ENCODE data around the gene AGAP1. TPM values are rescaled to one million over a fixed set of nuclear protein-coding genes. Genes with fewer than 3 reads are reported as not detected.

AGAP1 gene
- total RNA-seq, 2 experiments from 2014 or later, result 1.8 to 2.0 TPM

DNA sequence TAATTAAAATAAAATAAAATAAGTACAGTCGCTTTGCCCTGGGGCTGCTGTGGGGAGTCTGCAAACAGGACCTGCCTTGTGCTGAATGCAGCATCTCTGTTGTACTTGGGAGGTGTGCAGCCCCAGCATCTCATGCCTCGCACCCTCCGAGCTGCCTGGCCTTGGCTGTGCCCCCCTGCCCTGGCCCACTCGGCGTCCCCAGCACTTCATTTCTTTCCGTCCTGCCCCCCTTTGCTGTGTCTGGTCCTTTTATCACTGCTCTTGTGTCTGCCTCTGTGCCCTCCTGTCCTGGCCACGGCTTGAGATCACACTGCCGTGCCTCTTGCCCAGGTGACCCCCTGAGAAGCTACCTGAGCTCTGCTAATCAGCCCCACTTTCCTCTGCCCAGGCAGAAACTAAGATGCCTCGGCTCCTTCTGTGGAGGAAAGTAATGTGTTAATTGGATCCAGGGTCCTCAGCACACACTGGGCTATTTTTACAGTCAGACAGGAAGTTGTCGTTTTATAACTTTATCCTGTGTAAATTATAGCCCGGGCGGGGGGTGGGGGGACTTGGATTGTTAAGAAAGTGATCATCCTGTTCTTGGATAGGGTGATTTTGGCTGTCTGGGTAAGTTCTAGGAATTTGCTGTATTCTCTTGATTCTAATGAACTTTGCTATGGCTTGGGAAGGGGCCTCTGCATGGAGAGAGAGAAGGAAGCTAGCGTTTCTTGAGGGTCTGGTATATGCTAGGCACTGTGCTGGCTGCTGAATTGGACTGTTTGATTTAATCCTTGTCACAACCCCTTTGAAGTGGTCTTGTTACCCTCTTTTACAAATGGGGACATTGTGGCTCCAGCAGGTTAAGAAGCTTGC, 69.4 kb downstream of the AGAP1 start:
- ChIA-PET CTCF (no interaction called here), POLR2A (no interaction called here)
- no peak for DNase-seq
- no peaks in the 10 kb centered on the region for H3K36me3 Mint-ChIP-seq
- H3K4me1 Mint-ChIP-seq (ENCODE audit: low read depth), result no peaks in the 10 kb centered on the region
- H3K27ac Mint-ChIP-seq, result no peak overlapping the region
- H3K4me3 Mint-ChIP-seq, result no peak overlapping the region
- peaks cover under 1% of the 10 kb centered on the region for H3K9me3 Mint-ChIP-seq
- intact Hi-C loops (cut with micrococcal nuclease), result no loop called here
- peaks cover 29% of the 10 kb centered on the region for H3K27me3 Mint-ChIP-seq

DNA sequence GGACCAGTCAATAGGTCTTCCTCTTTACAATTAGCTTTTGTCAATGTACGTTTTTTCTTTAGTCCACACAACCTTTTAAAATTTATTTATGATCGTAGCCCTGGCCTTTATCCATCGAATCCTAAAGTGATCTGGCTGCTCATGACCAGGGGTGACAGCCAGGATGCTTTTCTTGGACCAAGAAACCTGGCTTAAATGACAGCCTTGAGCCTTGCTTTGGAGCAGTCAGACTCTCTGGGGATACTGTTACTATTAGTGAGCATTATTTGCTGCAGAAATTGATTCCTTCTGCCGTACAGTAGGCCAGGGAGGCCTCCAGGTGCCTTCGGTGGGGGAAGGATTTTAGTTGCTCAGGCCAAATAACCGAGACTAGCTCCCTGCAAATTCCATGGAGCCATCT, 70.2 kb downstream of the AGAP1 start:
- no peaks in the 10 kb centered on the region for H3K4me1 Mint-ChIP-seq (ENCODE audit: low read depth)
- no peak for DNase-seq
- H3K27ac Mint-ChIP-seq, result no peak overlapping the region
- H3K27me3 Mint-ChIP-seq, result peaks cover 27% of the 10 kb centered on the region
- H3K4me3 Mint-ChIP-seq, result no peak overlapping the region
- POLR2A ChIA-PET, result no interaction called here
- intact Hi-C loops (cut with micrococcal nuclease), result no loop called here
- no peaks in the 10 kb centered on the region for H3K36me3 Mint-ChIP-seq
- H3K9me3 Mint-ChIP-seq, result peaks cover 4% of the 10 kb centered on the region
- CTCF ChIA-PET, result no interaction called here

GRCh38 chr2:235564884-235565530, 71.2 kb downstream of the AGAP1 start:
- ChIA-PET POLR2A (no interaction called here), CTCF (no interaction called here)
- Mint-ChIP-seq H3K36me3 (no peaks in the 10 kb centered on the region), H3K27me3 (peaks cover 27% of the 10 kb centered on the region), H3K9me3 (peaks cover 4% of the 10 kb centered on the region), H3K4me3 (no peak overlapping the region), H3K27ac (no peak overlapping the region), H3K4me1 (ENCODE audit: low read depth) (no peaks in the 10 kb centered on the region)
- DNase-seq, result no peak
- intact Hi-C loops (cut with micrococcal nuclease), result no loop called here

DNA sequence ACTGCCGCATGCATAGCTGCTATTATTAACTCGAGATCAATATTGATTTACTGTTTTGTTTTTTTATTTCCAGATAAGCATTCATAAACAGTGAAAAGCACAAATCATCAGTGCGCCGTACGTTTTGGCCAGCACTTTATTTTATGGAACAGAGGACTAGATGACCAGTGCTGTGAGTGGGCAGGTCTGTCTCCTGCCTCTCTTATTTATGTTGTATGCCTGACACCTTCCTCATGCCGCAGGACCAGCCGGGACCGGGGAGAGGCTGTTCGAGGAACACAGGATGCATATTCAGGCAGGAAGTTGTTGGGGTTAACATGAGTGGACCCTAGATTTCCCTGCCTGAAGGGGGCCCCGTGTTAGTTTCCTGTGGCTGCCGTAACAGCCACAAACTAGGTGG, 72.6 kb downstream of the AGAP1 start:
- no peak overlapping the region for H3K27ac Mint-ChIP-seq
- peaks cover 26% of the 10 kb centered on the region for H3K27me3 Mint-ChIP-seq
- no peaks in the 10 kb centered on the region for H3K4me1 Mint-ChIP-seq (ENCODE audit: low read depth)
- peaks cover 4% of the 10 kb centered on the region for H3K9me3 Mint-ChIP-seq
- intact Hi-C loops (cut with micrococcal nuclease), result no loop called here
- DNase-seq, result no peak
- ChIA-PET CTCF (no interaction called here), POLR2A (no interaction called here)
- no peaks in the 10 kb centered on the region for H3K36me3 Mint-ChIP-seq
- no peak overlapping the region for H3K4me3 Mint-ChIP-seq

DNA sequence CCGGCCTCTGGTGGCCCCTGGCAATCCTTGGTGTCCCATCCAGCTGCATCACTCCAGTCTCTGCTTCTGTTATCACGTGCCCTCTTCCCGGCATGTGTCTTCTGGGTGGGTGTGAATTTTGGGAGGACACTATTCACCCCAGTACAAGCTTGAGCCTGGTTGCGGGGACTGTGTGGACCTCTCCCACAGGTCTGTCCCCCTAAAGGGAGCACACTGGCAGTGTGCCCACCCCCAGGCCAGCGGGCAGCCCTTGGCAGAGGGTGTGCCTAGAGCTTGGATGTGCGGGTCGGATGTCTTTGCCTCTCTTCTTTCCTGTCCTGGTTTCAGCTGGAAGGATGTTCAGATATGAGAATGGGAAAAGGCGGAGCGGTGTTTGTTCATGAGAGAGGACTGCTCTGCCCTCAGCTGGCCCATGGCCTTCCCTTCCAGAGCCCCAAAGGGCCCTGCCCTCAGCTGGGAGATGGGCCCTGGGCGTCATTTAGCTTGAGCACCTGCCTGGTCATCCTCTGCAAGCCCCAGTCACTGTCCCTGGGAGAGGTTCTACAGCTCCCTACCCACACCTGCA, 73.2 kb downstream of the AGAP1 start:
- CTCF ChIA-PET, result no interaction called here
- H3K4me1 Mint-ChIP-seq (ENCODE audit: low read depth), result no peaks in the 10 kb centered on the region
- POLR2A ChIA-PET, result interaction anchor here (0.5 kb wide), 1 partner anchor 1980 kb away, joined by 3 read pairs; no protein-coding TSS in a partner anchor

DNA sequence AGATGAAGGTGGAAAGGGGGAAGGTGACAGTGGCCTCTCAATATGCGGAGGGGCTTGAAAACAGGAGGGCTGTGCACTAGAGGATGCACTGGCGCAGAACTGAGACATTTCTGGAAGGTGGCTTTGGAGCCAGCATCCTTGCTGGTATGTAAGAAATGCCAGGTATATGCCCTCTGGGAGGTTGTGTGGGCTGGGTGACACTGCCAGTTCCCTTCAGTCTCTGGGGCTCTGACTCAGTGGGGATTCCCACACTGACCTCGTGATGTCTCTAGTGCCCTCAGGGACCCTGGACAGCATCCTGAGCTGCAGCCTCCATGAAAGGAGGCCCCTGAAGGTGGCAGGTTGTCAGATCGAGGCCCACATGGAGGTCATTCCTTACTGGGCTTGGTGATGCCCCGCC, 74.0 kb downstream of the AGAP1 start:
- POLR2A ChIA-PET, result no interaction called here
- no peak overlapping the region for H3K4me3 Mint-ChIP-seq
- no peak overlapping the region for H3K27ac Mint-ChIP-seq
- H3K4me1 Mint-ChIP-seq (ENCODE audit: low read depth), result no peaks in the 10 kb centered on the region
- CTCF ChIA-PET, result no interaction called here
- peaks cover 26% of the 10 kb centered on the region for H3K27me3 Mint-ChIP-seq
- peaks cover 4% of the 10 kb centered on the region for H3K9me3 Mint-ChIP-seq
- peak; percentile 9 for DNase-seq
- intact Hi-C loops (cut with micrococcal nuclease), result no loop called here
- no peaks in the 10 kb centered on the region for H3K36me3 Mint-ChIP-seq

More for the DNA sequence above, 73.2 kb downstream of the AGAP1 start:
- intact Hi-C loops (cut with micrococcal nuclease), result no loop called here
- Mint-ChIP-seq H3K4me3 (no peak overlapping the region), H3K36me3 (no peaks in the 10 kb centered on the region), H3K27me3 (peaks cover 26% of the 10 kb centered on the region), H3K27ac (no peak overlapping the region), H3K9me3 (peaks cover 4% of the 10 kb centered on the region)
- no peak for DNase-seq

DNA sequence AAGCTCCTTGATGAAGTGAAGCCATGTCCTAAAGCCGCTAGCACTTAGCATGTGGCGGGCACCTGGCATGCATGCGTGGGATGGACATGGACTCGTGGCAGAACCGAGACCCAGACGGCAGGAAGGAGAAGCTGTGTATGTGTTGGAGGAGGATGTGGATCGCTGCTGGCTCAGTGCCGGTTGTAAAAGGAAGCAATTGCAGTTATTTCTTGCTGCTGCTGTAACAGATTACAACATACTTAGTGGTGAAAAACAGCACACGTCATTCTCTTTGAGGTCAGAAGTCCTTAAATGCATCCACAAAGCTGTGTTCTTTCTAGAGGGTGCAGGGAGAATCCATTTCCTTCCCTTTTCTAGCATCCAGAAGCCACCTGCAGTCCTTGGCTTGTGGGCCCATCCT, 74.6 kb downstream of the AGAP1 start:
- Mint-ChIP-seq H3K36me3 (no peaks in the 10 kb centered on the region), H3K4me1 (ENCODE audit: low read depth) (no peaks in the 10 kb centered on the region), H3K4me3 (no peak overlapping the region), H3K27ac (no peak overlapping the region), H3K9me3 (peaks cover 4% of the 10 kb centered on the region), H3K27me3 (peaks cover 22% of the 10 kb centered on the region)
- intact Hi-C loops (cut with micrococcal nuclease), result no loop called here
- ChIA-PET CTCF (no interaction called here), POLR2A (no interaction called here)
- DNase-seq, result no peak

GRCh38 chr2:235569837-235570236, 76.0 kb downstream of the AGAP1 start:
- peaks cover 4% of the 10 kb centered on the region for H3K9me3 Mint-ChIP-seq
- no peaks in the 10 kb centered on the region for H3K36me3 Mint-ChIP-seq
- H3K4me3 Mint-ChIP-seq, result no peak overlapping the region
- no peak overlapping the region for H3K27ac Mint-ChIP-seq
- intact Hi-C loops (cut with micrococcal nuclease), result no loop called here
- H3K4me1 Mint-ChIP-seq (ENCODE audit: low read depth), result no peaks in the 10 kb centered on the region
- CTCF ChIA-PET, result interaction anchor here (0.6 kb wide), 1 partner anchor 428 kb away, joined by 4 read pairs; no protein-coding TSS in a partner anchor
- POLR2A ChIA-PET, result no interaction called here
- H3K27me3 Mint-ChIP-seq, result peaks cover 15% of the 10 kb centered on the region
- DNase-seq, result no peak

DNA sequence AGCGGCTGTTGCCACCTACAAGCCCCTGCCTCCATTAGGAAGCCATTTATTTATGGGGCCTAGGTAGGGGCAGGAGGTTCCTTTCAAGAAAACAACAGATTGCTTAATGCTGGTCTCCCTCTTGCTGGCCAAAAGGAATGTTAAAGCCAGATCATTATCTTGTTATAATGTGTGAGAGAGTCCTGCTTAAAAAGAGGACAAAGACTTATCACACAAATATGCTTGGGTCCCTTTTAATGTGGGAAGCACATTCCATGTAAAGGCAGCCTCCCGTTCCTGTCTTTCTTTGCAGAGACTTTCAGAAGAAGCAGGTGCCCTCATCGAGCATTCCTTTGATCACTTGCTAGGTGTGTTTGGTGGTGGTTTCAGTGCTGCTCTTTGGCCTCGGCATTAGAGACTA, 76.4 kb downstream of the AGAP1 start:
- Mint-ChIP-seq H3K27ac (no peak overlapping the region), H3K4me3 (no peak overlapping the region), H3K4me1 (ENCODE audit: low read depth) (no peaks in the 10 kb centered on the region), H3K36me3 (no peaks in the 10 kb centered on the region), H3K27me3 (peaks cover 15% of the 10 kb centered on the region), H3K9me3 (peaks cover 4% of the 10 kb centered on the region)
- intact Hi-C loops (cut with micrococcal nuclease), result no loop called here
- DNase-seq, result no peak
- CTCF ChIA-PET, result interaction anchor here (0.6 kb wide), 1 partner anchor 428 kb away, joined by 4 read pairs; no protein-coding TSS in a partner anchor
- POLR2A ChIA-PET, result no interaction called here

GRCh38 chr2:235570966-235571692, 77.3 kb downstream of the AGAP1 start:
- peaks cover 15% of the 10 kb centered on the region for H3K27me3 Mint-ChIP-seq
- H3K4me1 Mint-ChIP-seq (ENCODE audit: low read depth), result no peaks in the 10 kb centered on the region
- POLR2A ChIA-PET, result no interaction called here
- H3K9me3 Mint-ChIP-seq, result peaks cover 4% of the 10 kb centered on the region
- intact Hi-C loops (cut with micrococcal nuclease), result no loop called here
- CTCF ChIA-PET, result no interaction called here
- H3K4me3 Mint-ChIP-seq, result no peak overlapping the region
- DNase-seq, result no peak
- no peaks in the 10 kb centered on the region for H3K36me3 Mint-ChIP-seq
- no peak overlapping the region for H3K27ac Mint-ChIP-seq

DNA sequence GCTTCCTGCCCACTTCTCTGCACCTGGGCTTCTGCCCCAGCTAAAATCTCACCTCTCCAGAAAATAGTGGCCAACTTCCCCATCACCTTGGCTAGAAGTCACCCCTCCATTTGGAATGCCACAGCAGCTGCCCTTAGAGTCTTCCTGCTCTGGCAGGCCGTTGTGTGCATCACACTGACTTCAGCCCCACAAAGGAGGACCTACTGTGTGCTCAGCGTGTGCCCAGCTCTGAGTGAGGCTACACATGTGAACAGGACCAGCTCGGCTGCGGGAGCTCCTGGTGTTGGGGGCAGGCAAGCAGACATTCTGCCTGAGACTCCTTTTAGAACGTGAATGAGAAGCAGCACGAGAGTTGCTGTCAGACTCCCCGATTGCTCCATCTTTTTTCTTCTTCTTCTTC, 78.7 kb downstream of the AGAP1 start:
- intact Hi-C loops (cut with micrococcal nuclease), result no loop called here
- no peaks in the 10 kb centered on the region for H3K36me3 Mint-ChIP-seq
- no peak overlapping the region for H3K4me3 Mint-ChIP-seq
- H3K9me3 Mint-ChIP-seq, result peaks cover 4% of the 10 kb centered on the region
- no peaks in the 10 kb centered on the region for H3K4me1 Mint-ChIP-seq (ENCODE audit: low read depth)
- peaks cover 6% of the 10 kb centered on the region for H3K27me3 Mint-ChIP-seq
- ChIA-PET CTCF (no interaction called here), POLR2A (no interaction called here)
- no peak overlapping the region for H3K27ac Mint-ChIP-seq
- no peak for DNase-seq
